SK-N-SH (cell line): ENCODE measurements around the gene PIK3C2B. TPM values are rescaled to one million over a fixed set of nuclear protein-coding genes. Genes with fewer than 3 reads are reported as not detected.
"Not testable (repeated sequence)": the region's sequence is repeated elsewhere in the genome, so short reads cannot be mapped to it uniquely, and the experiment has no call there.

Source experiments
- CTCF ChIA-PET: fragments of 300-600, 350-600 bp; formaldehyde crosslinking; extraction: SDS; loops from one replicate; lab custom pipeline; 2021; lab: Yijun Ruan, JAX
- POLR2A ChIA-PET: fragments of 350-600 bp; sonication (Branson Sonifier 250); formaldehyde crosslinking; extraction: SDS; loops from one replicate; lab custom pipeline; 2020; ENCODE audit warnings: antibody characterized with exemption, inconsistent platforms; lab: Yijun Ruan, JAX
- DNase-seq: peaks from one replicate; pipeline ENCODE4 v3.0.0; 2012
- H2AFZ ChIP-seq: fragments of 200-600 bp; sonication (generic); 2 replicates; pipeline ENCODE4 v1.8.1; 2016; ENCODE audit warnings: antibody characterized with exemption, mild to moderate bottlenecking, low read depth
- H3F3A ChIP-seq: fragments of 200-600 bp; sonication (generic); replicated peaks from 2 replicates; pipeline ENCODE3; 2016; ENCODE audit warnings: antibody characterized with exemption, mild to moderate bottlenecking; ENCODE audit not compliant: insufficient read depth
- H3K27ac ChIP-seq, 2 experiments: fragments of 200-500 bp in 1 of 2; fragments of 200-600 bp in 1 of 2; sonication (Bioruptor generic) in 1 of 2; sonication (generic), shearing (Covaris generic) in 1 of 2; 2 replicates each; pipeline versions ENCODE4 v1.5.1 to v1.6.1; 2014 to 2016; ENCODE audit warnings: low read depth in 2 of 2, inconsistent platforms in 1 of 2, low read length in 1 of 2, mild to moderate bottlenecking in 1 of 2, mixed read lengths in 1 of 2
- H3K27me3 ChIP-seq: fragments of 200-600 bp; sonication (generic), shearing (Covaris generic); 2 replicates; pipeline ENCODE4 v1.6.1; 2016; ENCODE audit warnings: mixed run types; ENCODE audit not compliant: insufficient read depth
- H3K36me3 ChIP-seq, 2 experiments: fragments of 200-500 bp in 1 of 2; fragments of 200-600 bp in 1 of 2; sonication (Bioruptor generic) in 1 of 2; sonication (generic) in 1 of 2; replicated peaks in 1 of 2; 2 replicates each; pipeline versions ENCODE3 to v1.5.1; 2014 to 2016; ENCODE audit warnings: low read length in 1 of 2, mild to moderate bottlenecking in 1 of 2; ENCODE audit not compliant: insufficient read depth in 2 of 2, control insufficient read depth in 1 of 2
- H3K4me1 ChIP-seq, 2 experiments: fragments of 200-500 bp in 1 of 2; fragments of 200-600 bp in 1 of 2; sonication (Bioruptor generic) in 1 of 2; sonication (generic), shearing (Covaris generic) in 1 of 2; 2 replicates each; pipeline versions ENCODE4 v1.5.1 to v1.6.1; 2014 to 2016; ENCODE audit warnings: low read depth in 1 of 2, low read length in 1 of 2, mixed run types in 1 of 2; ENCODE audit not compliant: insufficient read depth in 2 of 2, control insufficient read depth in 1 of 2
- H3K4me2 ChIP-seq: fragments of 200-600 bp; sonication (generic), shearing (Covaris generic); 2 replicates; pipeline ENCODE4 v1.6.1; 2017; ENCODE audit warnings: mixed run types
- H3K4me3 ChIP-seq, 2 experiments: fragments of 200-500 bp in 1 of 2; fragments of 200-600 bp in 1 of 2; sonication (Bioruptor generic) in 1 of 2; sonication (generic), shearing (Covaris generic) in 1 of 2; 2 replicates each; pipeline versions ENCODE4 v1.5.1 to v1.8.1; 2014 to 2016; ENCODE audit warnings: low read depth in 2 of 2, inconsistent platforms in 1 of 2, low read length in 1 of 2, mild to moderate bottlenecking in 1 of 2, mixed read lengths in 1 of 2, moderate library complexity in 1 of 2
- H3K79me2 ChIP-seq: fragments of 200-600 bp; sonication (generic); 2 replicates; pipeline ENCODE4 v1.8.1; 2017; ENCODE audit warnings: mild to moderate bottlenecking; ENCODE audit not compliant: insufficient read depth
- H3K9ac ChIP-seq: fragments of 200-600 bp; sonication (generic); 2 replicates; pipeline ENCODE4 v1.6.1; 2017; ENCODE audit warnings: mixed run types
- H3K9me2 ChIP-seq: fragments of 200-600 bp; sonication (generic); 2 replicates; pipeline ENCODE4 v1.6.1; 2017; ENCODE audit warnings: mixed run types
- H3K9me3 ChIP-seq: fragments of 200-600 bp; sonication (generic); 2 replicates; pipeline ENCODE4 v1.6.1; 2017; ENCODE audit warnings: mixed run types, mild to moderate bottlenecking, moderate library complexity
- H4K20me1 ChIP-seq: fragments of 200-600 bp; sonication (generic); 2 replicates; pipeline ENCODE4 v1.6.1; 2017; ENCODE audit warnings: mild to moderate bottlenecking, mixed run types; ENCODE audit not compliant: insufficient read depth
- FOXJ3 ChIP-seq: sonication (generic); formaldehyde crosslinking; IDR thresholded peaks from 2 replicates; pipeline ENCODE4 v1.5.1; 2020; ENCODE audit warnings: mild to moderate bottlenecking, missing genetic modification reagents
- MAX ChIP-seq: IDR thresholded peaks from 2 replicates; pipeline ENCODE4 v1.4.0; 2012; ENCODE audit warnings: low read depth
- NFIC ChIP-seq: IDR thresholded peaks from 2 replicates; pipeline ENCODE4 v1.4.0; 2012; ENCODE audit warnings: borderline replicate concordance
- PBX3 ChIP-seq: IDR thresholded peaks from 2 replicates; pipeline ENCODE4; 2012
- POLR2AphosphoS5 ChIP-seq: IDR thresholded peaks from 2 replicates; pipeline ENCODE4 v1.6.1; 2012; ENCODE audit warnings: low read depth, low read length
- RXRA ChIP-seq: IDR thresholded peaks from 2 replicates; pipeline ENCODE4 v1.4.0; 2012; ENCODE audit warnings: low read depth, mild to moderate bottlenecking, borderline replicate concordance
- TAF1 ChIP-seq: IDR thresholded peaks from 2 replicates; pipeline ENCODE4 v1.6.1; 2012; ENCODE audit warnings: low read depth, mild to moderate bottlenecking, low read length, moderate library complexity, borderline replicate concordance
- YY1 ChIP-seq: IDR thresholded peaks from 2 replicates; pipeline ENCODE4 v1.4.0; 2012; ENCODE audit warnings: low read depth, mild to moderate bottlenecking
- ZBTB33 ChIP-seq: IDR thresholded peaks from 2 replicates; pipeline ENCODE4 v1.4.0; 2012; ENCODE audit warnings: low read depth, borderline replicate concordance
- WGBS: methylation state at CpG from one replicate; pipeline ENCODE4 v1.1.6; 2017; ENCODE audit warnings: low lambda C conversion rate; 5-methylcytosine and 5-hydroxymethylcytosine counted together
- polyA plus RNA-seq, 3 experiments: library from polyadenylated mRNA; depleted of rRNA; stranded (reverse); fragments of >200 nt; gene quantifications; 2 replicates each; pipeline ENCODE4 v1.2.3, GENCODE V29; 2012

The PIK3C2B gene
- polyA plus RNA-seq, 1 of the 3 experiments (the other 2 are of a cell fraction): 6.5 TPM

- CTCF ChIA-PET: interaction anchor here (1.2 to 26.2 kb wide), 6 partner anchors 8 to 123 kb away, joined by 3 to 1005 read pairs (median 5); no protein-coding TSS in a partner anchor
- not testable (repeated sequence) for H3K4me3 ChIP-seq, H4K20me1 ChIP-seq, H3K4me2 ChIP-seq
- TF ChIP-seq RXRA: peak; percentile 22; the same call in 1 of the 2 replicates
- TF ChIP-seq, all 33 proteins: peak for 1; not testable (repeated sequence) for 32
- H3K79me2 ChIP-seq, POLR2A ChIA-PET, H3K9me3 ChIP-seq, H3K9ac ChIP-seq, H3K4me1 ChIP-seq, H3K36me3 ChIP-seq, H2AFZ ChIP-seq, H3K9me2 ChIP-seq, H3K27ac ChIP-seq, H3F3A ChIP-seq, DNase-seq, H3K27me3 ChIP-seq: not testable (repeated sequence)
- WGBS: 84% methylated on average over 9 of the region's 9 CpGs
Observed at GRCh38 chr1:204486513-204487255, 7.9 kb downstream of the PIK3C2B start.

- no peak overlapping the region for H3K27ac ChIP-seq
- H3K79me2 ChIP-seq: no peaks in the 10 kb centered on the region
- 84% methylated on average over 7 of the region's 7 CpGs for WGBS
- no peaks in the 10 kb centered on the region; a peak in 1 of 4 replicates for H3K4me1 ChIP-seq
- no peak overlapping the region for H2AFZ ChIP-seq
- DNase-seq: no peak
- H3F3A ChIP-seq: no peaks in the 10 kb centered on the region
- no peaks in the 10 kb centered on the region for H3K27me3 ChIP-seq
- TF ChIP-seq YY1: no peak
- TF ChIP-seq FOXJ3: no peak
- TF ChIP-seq NFIC: no peak
- TF ChIP-seq MAX: no peak
- no peak for TF ChIP-seq ZBTB33
- no peak for TF ChIP-seq POLR2AphosphoS5
- TF ChIP-seq PBX3: no peak
- TF ChIP-seq TAF1: no peak
- TF ChIP-seq, all 33 proteins: peak for 0
- no peak overlapping the region for H3K9ac ChIP-seq
- no peak overlapping the region for H3K4me2 ChIP-seq
- no peaks in the 10 kb centered on the region for H3K36me3 ChIP-seq
- POLR2A ChIA-PET: interaction anchor here (0.7 kb wide), 1 partner anchor 23 kb away, joined by 3 read pairs; no protein-coding TSS in a partner anchor
- no peaks in the 10 kb centered on the region for H3K9me2 ChIP-seq
- H3K9me3 ChIP-seq: no peaks in the 10 kb centered on the region
- CTCF ChIA-PET: interaction anchor here (2.0 to 26.2 kb wide), 2 partner anchors 19 to 47 kb away, joined by 15 to 1005 read pairs; no protein-coding TSS in a partner anchor
- no peak overlapping the region for H3K4me3 ChIP-seq
- no peaks in the 10 kb centered on the region for H4K20me1 ChIP-seq
Observed at GRCh38 chr1:204483791-204484190, 10.8 kb downstream of the PIK3C2B start.
